ENCODE measurements around the gene LECT2. TPM values are rescaled to one million over a fixed set of nuclear protein-coding genes. Genes with fewer than 3 reads are reported as not detected.

The LECT2 gene
- total RNA-seq, 2 donors from 2014 or later, result not detected

- Histone ChIP-seq H3K27me3 (no peaks in the 10 kb centered on the region), H3K36me3 (no peaks in the 10 kb centered on the region), H3K4me1 (no peaks in the 10 kb centered on the region), H3K9ac (ENCODE audit: low read depth in 2 of 2, low read length in 2 of 2) (no peak overlapping the region), H3K4me3 (no peak overlapping the region), H3K9me3 (no peaks in the 10 kb centered on the region), H3K27ac (no peak overlapping the region)
- no peak for DNase-seq
- no peak for TF ChIP-seq CTCF (IDR thresholded peaks at IDR 0.05)
- intact Hi-C loops (cut with DNase I), result no loop called here
Measured at GRCh38 chr5:135979510-135979909, 24.7 kb upstream of the LECT2 start.

GRCh38 chr5:135978993-135979392 is 24.2 kb upstream of the LECT2 start:
- Histone ChIP-seq H3K4me1 (no peaks in the 10 kb centered on the region), H3K9me3 (no peaks in the 10 kb centered on the region), H3K27ac (no peak overlapping the region), H3K4me3 (no peak overlapping the region), H3K27me3 (no peaks in the 10 kb centered on the region), H3K9ac (ENCODE audit: low read depth in 2 of 2, low read length in 2 of 2) (no peak overlapping the region), H3K36me3 (no peaks in the 10 kb centered on the region)
- intact Hi-C loops (cut with DNase I), result no loop called here
- no peak for TF ChIP-seq CTCF (IDR thresholded peaks at IDR 0.05)
- DNase-seq, result no peak

DNA sequence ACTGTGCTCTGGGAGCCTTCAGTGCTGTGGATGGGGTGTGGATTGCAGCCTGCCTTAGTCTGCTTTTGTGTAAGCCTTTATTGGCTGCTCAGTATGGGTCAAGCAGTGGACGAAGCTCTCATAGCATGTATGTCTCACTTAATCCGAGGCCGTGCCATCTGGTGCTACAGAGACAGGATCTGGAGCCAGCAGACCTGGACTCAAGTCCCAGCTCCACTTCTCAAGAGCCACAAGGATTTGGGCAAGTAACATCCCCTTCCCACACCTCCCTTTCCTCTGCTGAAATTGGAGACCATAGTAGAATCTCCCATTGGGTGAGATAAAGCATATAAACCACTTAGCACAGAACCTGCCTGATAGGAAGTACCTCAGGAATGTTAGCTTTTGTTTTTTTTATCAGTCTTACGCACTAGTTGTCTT is 23.4 kb upstream of the LECT2 start:
- no peaks in the 10 kb centered on the region for H3K27me3 ChIP-seq
- no peak for TF ChIP-seq CTCF (IDR thresholded peaks at IDR 0.05)
- no peak overlapping the region for H3K4me3 ChIP-seq
- H3K4me1 ChIP-seq, result no peaks in the 10 kb centered on the region
- no peaks in the 10 kb centered on the region for H3K9me3 ChIP-seq
- intact Hi-C loops (cut with DNase I), result no loop called here
- no peaks in the 10 kb centered on the region for H3K36me3 ChIP-seq
- H3K27ac ChIP-seq, result no peak overlapping the region
- DNase-seq, result no peak
- no peak overlapping the region for H3K9ac ChIP-seq (ENCODE audit: low read depth in 2 of 2, low read length in 2 of 2)

- Histone ChIP-seq H3K4me1 (no peaks in the 10 kb centered on the region), H3K4me3 (no peak overlapping the region), H3K27me3 (no peaks in the 10 kb centered on the region), H3K9ac (ENCODE audit: low read depth in 2 of 2, low read length in 2 of 2) (no peak overlapping the region), H3K36me3 (no peaks in the 10 kb centered on the region), H3K27ac (no peak overlapping the region), H3K9me3 (no peaks in the 10 kb centered on the region)
- DNase-seq, result peak; percentile 76
- TF ChIP-seq CTCF (IDR thresholded peaks at IDR 0.05), result peak; percentile 80
- intact Hi-C loops (cut with DNase I), result no loop called here
Measured at GRCh38 chr5:135977375-135977928, 22.7 kb upstream of the LECT2 start.

GRCh38 chr5:135976216-135976615 is 21.4 kb upstream of the LECT2 start:
- no peaks in the 10 kb centered on the region for H3K27me3 ChIP-seq
- no peaks in the 10 kb centered on the region for H3K4me1 ChIP-seq
- H3K36me3 ChIP-seq, result no peaks in the 10 kb centered on the region
- no peaks in the 10 kb centered on the region for H3K9me3 ChIP-seq
- intact Hi-C loops (cut with DNase I), result no loop called here
- H3K27ac ChIP-seq, result no peak overlapping the region
- H3K9ac ChIP-seq (ENCODE audit: low read depth in 2 of 2, low read length in 2 of 2), result no peak overlapping the region
- no peak overlapping the region for H3K4me3 ChIP-seq
- no peak for TF ChIP-seq CTCF (IDR thresholded peaks at IDR 0.05)
- no peak for DNase-seq

Data from colonic mucosa (tissue), 4 donors.